GM11168 (cell line): ENCODE measurements around the gene DRG2.

ENCODE experiments used
- in situ Hi-C: fragments of 300-500 bp; cut with MboI; formaldehyde crosslinking; loops from one replicate; pipeline ENCODE4 v1.12.0; 2022; ENCODE audit warnings: low sequenced_read_pairs; ENCODE audit not compliant: unreplicated experiment

Gene DRG2, protein sequence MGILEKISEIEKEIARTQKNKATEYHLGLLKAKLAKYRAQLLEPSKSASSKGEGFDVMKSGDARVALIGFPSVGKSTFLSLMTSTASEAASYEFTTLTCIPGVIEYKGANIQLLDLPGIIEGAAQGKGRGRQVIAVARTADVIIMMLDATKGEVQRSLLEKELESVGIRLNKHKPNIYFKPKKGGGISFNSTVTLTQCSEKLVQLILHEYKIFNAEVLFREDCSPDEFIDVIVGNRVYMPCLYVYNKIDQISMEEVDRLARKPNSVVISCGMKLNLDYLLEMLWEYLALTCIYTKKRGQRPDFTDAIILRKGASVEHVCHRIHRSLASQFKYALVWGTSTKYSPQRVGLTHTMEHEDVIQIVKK

GRCh38 chr17:18087610-18088491 is at the start of gene DRG2:
TSS of gene DRG2 (plus strand) at chr17:18087948. CDS start at chr17:18088024, 76 bp downstream.
- in situ Hi-C loops: no loop called here

DNA sequence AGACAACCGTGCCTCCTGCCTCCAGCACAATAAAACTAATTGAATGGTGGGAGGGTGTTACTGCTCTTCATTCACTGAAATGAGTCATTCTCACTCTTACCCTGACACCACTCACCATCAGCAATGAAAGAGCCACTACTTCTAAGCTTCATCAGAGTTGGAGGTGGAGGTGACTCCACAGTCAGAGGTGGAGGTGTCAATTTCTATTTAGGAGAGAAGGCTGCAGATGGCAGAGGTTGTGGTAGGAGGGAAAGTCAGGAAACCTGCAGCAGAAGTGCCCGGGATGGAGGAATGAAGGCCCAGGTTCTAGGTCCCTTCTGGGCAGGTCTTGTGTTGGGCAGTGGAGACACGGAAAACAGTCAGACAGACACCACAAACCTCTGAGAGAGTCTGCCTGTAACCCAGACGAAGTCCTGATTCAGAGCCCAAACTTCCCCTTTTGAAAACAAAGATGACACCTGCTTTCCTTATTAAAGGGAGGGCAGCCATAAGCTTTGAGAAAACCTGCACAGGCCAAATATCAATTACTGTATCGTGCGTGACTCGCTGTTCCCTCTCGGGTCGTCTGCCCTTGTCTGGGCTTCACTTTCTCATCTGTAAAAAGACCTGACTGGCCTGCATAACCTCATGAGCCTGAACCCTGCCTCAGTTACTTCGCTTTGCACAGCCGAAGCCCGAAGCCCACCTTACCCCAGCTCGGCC is 49.4 kb upstream of the DRG2 start:
- in situ Hi-C loops: loop anchor here (25.0 kb wide), 1 partner anchor 351 kb away; the partner anchor contains the start of gene RAI1

DNA sequence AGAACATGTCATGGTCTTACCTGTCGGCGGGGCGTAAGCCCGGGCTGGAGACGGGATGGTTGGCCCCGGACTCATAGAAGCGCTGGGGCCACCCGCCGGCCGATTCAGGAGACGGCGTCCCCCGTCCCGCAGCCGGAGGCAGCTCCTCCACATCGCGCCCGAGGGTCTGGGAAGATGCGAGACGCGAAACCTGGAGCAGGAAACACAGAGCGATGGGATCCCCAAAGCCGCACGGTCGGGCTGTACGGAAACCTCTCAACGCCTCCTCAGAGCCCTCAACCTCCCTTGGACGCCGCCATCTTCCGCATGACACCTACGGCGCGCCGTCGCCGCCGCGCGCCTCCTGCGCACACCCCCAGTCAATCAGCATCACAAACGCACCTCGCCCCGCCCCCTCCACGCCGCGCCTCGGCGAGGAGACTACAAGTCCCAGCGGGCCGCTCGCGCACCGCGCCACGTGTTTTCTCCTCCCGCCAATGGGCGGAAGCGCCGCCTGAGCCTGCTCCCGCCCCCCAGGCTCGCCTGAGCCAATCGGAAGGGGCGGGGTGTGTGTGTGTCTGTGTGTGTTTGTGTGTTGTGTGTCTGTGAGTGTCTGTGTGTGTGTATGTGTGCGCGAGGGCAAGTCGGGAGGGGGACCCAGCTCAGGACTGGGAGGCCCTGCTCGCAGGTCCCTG is 48.8 kb upstream of the DRG2 start, which contains the start of the genes ATPAF2 and GID4:
ATPAF2 (minus strand) TSS at position 308 of the 674 bp plus-strand sequence; CDS start at position 153, 155 bp downstream.
GID4 (plus strand) TSS at position 548 of the 674 bp plus-strand sequence; CDS start at position 605, 57 bp downstream.
- in situ Hi-C loops: loop anchor here (25.0 kb wide), 1 partner anchor 352 kb away; the partner anchor contains the start of gene RAI1

- in situ Hi-C loops: loop anchor here (25.0 kb wide), 1 partner anchor 352 kb away; the partner anchor contains the start of gene RAI1
Measured at GRCh38 chr17:18039535-18040260, 48.0 kb upstream of the DRG2 start.

- in situ Hi-C loops: loop anchor here (25.0 kb wide), 1 partner anchor 353 kb away; the partner anchor contains the start of gene RAI1
Measured at GRCh38 chr17:18040261-18040858, 47.4 kb upstream of the DRG2 start.

DNA sequence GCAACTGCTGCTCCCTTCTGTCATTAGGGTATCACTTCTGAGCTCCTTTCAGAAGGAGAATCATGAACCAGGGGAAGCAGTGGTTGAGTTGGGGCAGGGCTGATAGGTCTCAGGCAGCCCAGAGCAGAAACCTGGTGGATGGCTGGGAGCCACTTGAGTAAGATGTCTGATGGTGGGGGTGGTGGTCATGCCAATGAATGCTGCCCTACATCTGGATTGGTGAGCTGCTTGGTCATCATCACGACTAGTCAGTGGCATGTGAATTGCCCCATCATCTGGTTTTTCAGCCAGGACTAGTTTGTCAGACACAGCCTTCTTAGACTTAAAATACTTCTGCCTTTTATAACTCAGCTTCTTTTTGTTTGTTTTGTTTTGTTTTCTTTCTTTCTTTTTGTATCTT is 46.0 kb upstream of the DRG2 start:
- in situ Hi-C loops: loop anchor here (25.0 kb wide), 1 partner anchor 354 kb away; the partner anchor contains the start of gene RAI1

DNA sequence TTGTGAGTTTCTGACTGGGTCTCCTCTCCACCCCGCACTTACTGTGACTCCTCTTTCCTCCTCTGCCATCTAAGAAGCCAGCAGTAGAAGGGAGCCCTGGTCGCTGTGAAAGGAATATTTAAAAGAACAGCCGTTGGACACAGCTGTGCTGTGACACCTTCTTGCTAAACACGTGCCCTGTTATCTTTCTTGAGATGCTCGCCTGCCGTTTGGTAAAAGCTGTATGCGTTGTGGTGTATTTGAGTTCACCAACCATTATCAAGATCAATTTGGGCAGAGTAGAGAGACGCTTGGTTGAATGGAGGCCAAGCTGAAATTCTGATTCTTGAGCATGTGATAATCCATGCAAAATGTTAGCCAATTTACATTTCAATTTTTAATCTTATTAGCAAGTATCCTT is 44.8 kb upstream of the DRG2 start:
- in situ Hi-C loops: loop anchor here (25.0 kb wide), 1 partner anchor 356 kb away; the partner anchor contains the start of gene RAI1

GRCh38 chr17:18043491-18043890 is 44.3 kb upstream of the DRG2 start:
- in situ Hi-C loops: loop anchor here (25.0 kb wide), 1 partner anchor 356 kb away; the partner anchor contains the start of gene RAI1

GRCh38 chr17:18044609-18045008 is 43.1 kb upstream of the DRG2 start:
- in situ Hi-C loops: loop anchor here (25.0 kb wide), 1 partner anchor 357 kb away; the partner anchor contains the start of gene RAI1

DNA sequence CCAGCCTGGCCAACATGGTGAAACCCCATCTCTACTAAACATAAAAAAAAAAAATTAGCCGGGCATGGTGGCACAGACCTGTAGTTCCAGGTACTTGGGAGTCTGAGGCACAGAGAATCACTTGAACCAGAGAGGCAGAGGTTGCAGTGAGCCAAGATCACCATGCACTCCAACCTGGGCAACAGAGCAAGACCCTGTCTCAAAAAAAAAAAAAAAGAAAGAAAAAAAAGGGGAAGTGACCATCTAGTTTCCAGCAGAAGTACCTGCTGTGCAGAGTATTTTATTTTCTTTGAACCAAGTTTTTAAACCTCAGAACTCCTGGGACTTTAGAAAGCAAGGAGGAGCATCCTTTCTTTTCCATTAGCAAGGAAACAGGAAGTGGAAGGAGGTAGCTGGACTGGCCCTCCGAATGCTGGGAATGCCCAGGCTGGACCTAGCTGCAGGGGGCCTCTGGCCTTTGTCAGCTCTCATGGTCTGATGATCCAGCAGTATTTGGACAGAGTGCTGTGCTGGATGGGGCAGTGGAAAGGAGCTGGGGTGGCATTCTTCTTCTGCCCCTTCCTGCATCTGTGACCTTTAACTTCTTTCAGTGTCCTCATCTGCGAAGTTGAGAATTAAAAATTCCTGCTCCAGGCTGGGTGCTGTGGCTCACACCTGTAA is 41.9 kb upstream of the DRG2 start:
- in situ Hi-C loops: loop anchor here (25.0 kb wide), 1 partner anchor 359 kb away; the partner anchor contains the start of gene RAI1

DNA sequence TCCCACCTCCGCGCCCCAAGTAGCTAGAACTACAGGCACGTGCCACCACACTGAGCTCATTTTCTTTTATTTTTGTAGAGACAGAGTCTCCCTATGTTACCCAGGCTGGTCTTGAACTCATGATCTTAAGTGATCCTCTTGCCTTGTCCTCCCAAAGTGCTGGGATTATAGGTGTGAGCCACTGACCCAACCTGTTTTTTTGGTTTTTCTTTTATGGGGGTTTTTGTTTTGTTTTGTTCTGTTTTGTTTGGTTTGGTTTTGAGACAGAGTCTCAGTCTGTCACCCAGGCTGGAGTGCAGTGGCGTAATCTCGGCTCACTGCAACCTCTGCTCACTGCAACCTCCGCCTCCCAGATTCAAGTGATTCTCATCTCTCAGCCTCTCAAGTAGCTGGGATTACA is 32.2 kb upstream of the DRG2 start:
- in situ Hi-C loops: no loop called here

GRCh38 chr17:18056214-18056613 is 31.5 kb upstream of the DRG2 start:
- in situ Hi-C loops: no loop called here

DNA sequence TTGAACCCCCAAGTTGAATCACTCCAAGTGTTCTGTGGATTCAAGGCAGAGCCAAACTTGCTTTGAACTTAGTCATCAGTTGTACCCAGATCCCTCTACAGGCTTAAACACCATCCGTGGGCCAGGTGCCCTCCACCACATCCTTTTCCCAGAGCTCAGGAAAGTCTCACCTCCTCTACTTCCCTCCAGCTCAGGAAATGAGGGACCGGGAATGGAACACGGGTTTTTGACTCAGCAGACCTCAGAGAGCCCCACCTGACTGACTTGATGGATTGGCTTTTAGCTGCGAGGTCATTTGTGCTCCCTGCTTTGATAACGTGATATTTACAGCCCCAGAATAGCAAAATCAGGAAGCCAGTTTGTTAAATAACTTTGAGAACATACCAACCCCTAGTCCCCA is 28.5 kb upstream of the DRG2 start:
- in situ Hi-C loops: no loop called here

GRCh38 chr17:18064053-18064452 is 23.7 kb upstream of the DRG2 start:
- in situ Hi-C loops: no loop called here

GRCh38 chr17:18065546-18065945 is 22.2 kb upstream of the DRG2 start:
- in situ Hi-C loops: no loop called here

GRCh38 chr17:18066866-18067265 is 20.9 kb upstream of the DRG2 start:
- in situ Hi-C loops: no loop called here

GRCh38 chr17:18069101-18069500 is 18.6 kb upstream of the DRG2 start:
- in situ Hi-C loops: no loop called here
